Neural cell (in vitro differentiated cells): Measurements from ENCODE around the gene FHIT. TPM values are rescaled to one million over a fixed set of nuclear protein-coding genes. Genes with fewer than 3 reads are reported as not detected.

Experiments
- H2AFZ ChIP-seq: fragments of 200-600, 300-800 bp; sonication (generic), shearing (Covaris generic); 2 replicates; pipeline ENCODE4 v1.6.0; 2014; ENCODE audit warnings: low read depth, mild to moderate bottlenecking, antibody characterized with exemption, low read length, moderate library complexity
- H3F3A ChIP-seq: fragments of 200-600 bp; shearing (Covaris generic); 2 replicates; pipeline ENCODE4 v1.6.1; 2016; ENCODE audit warnings: mild to moderate bottlenecking, moderate library complexity, mixed read lengths, antibody characterized with exemption, low read length; ENCODE audit not compliant: insufficient read depth, poor library complexity, severe bottlenecking
- H3K27ac ChIP-seq: fragments of 200-600, 300-800 bp; sonication (generic), shearing (Covaris generic); 2 replicates; pipeline ENCODE4 v1.5.1; 2014; ENCODE audit warnings: mild to moderate bottlenecking, low read length, moderate library complexity
- H3K27me3 ChIP-seq: fragments of 300-800, 200-600 bp; sonication (generic), shearing (Covaris generic); 2 replicates; pipeline ENCODE4 v1.6.0; 2014; ENCODE audit warnings: mild to moderate bottlenecking, low read depth, low read length, moderate library complexity; ENCODE audit not compliant: insufficient read depth
- H3K36me3 ChIP-seq: fragments of 300-800, 200-600 bp; sonication (generic), shearing (Covaris generic); 2 replicates; pipeline ENCODE4 v1.5.1; 2014; ENCODE audit warnings: mild to moderate bottlenecking, antibody characterized with exemption, low read length, moderate library complexity; ENCODE audit not compliant: insufficient read depth
- H3K4me2 ChIP-seq: fragments of 300-800, 200-600 bp; sonication (generic), shearing (Covaris generic); 2 replicates; pipeline ENCODE4 v1.6.0; 2014; ENCODE audit warnings: mild to moderate bottlenecking, low read length
- H3K4me3 ChIP-seq: fragments of 300-800, 200-600 bp; sonication (generic), shearing (Covaris generic); 2 replicates; pipeline ENCODE4 v1.5.1; 2014; ENCODE audit warnings: mild to moderate bottlenecking, low read length, moderate library complexity
- H3K79me2 ChIP-seq: fragments of 200-600 bp; shearing (Covaris generic); replicated peaks from 2 replicates; pipeline ENCODE4 v1.6.0; 2014; ENCODE audit warnings: mild to moderate bottlenecking, low read length, moderate library complexity; ENCODE audit not compliant: insufficient read depth
- H3K9ac ChIP-seq: fragments of 300-800, 200-600 bp; sonication (generic), shearing (Covaris generic); 2 replicates; pipeline ENCODE4 v1.6.1; 2016; ENCODE audit warnings: mild to moderate bottlenecking, low read length, mixed read lengths
- H3K9me2 ChIP-seq: fragments of 200-600 bp; shearing (Covaris generic); 2 replicates; pipeline ENCODE4 v1.6.1; 2016; ENCODE audit warnings: mild to moderate bottlenecking, low read length, mixed read lengths; ENCODE audit not compliant: insufficient read depth
- H3K9me3 ChIP-seq: fragments of 200-600, 300-800 bp; sonication (generic), shearing (Covaris generic); 2 replicates; pipeline ENCODE4 v1.6.1; 2016; ENCODE audit warnings: mild to moderate bottlenecking, mixed run types, low read length, moderate library complexity, mixed read lengths
- H4K20me1 ChIP-seq: fragments of 200-600 bp; shearing (Covaris generic); 2 replicates; pipeline ENCODE4 v1.6.1; 2016; ENCODE audit warnings: mild to moderate bottlenecking, mixed run types; ENCODE audit not compliant: insufficient read depth
- CTCF ChIP-seq: fragments of 450-650 bp; IDR thresholded peaks from 2 replicates; pipeline ENCODE4 v1.5.1; 2014; ENCODE audit warnings: antibody characterized with exemption, mild to moderate bottlenecking, moderate library complexity; ENCODE audit not compliant: poor library complexity, severe bottlenecking
- EP300 ChIP-seq: fragments of 450-650 bp; conservative IDR thresholded peaks from 2 replicates; pipeline ENCODE4 v1.6.1; 2014; ENCODE audit warnings: antibody characterized with exemption, mild to moderate bottlenecking, moderate library complexity; ENCODE audit not compliant: poor library complexity, severe bottlenecking
- EZH2 ChIP-seq: fragments of 200-600, 300-800 bp; shearing (Covaris generic), sonication (generic); IDR thresholded peaks from 2 replicates; pipeline ENCODE4 v1.6.1; 2014; ENCODE audit warnings: antibody characterized with exemption, low read length, borderline replicate concordance, mild to moderate bottlenecking; ENCODE audit not compliant: insufficient read depth, poor library complexity, severe bottlenecking
- MXI1 ChIP-seq: fragments of 450-650 bp; conservative IDR thresholded peaks from 2 replicates; pipeline ENCODE4 v1.6.1; 2014; ENCODE audit warnings: antibody characterized with exemption, mild to moderate bottlenecking; ENCODE audit not compliant: poor library complexity, severe bottlenecking
- POLR2AphosphoS5 ChIP-seq: IDR thresholded peaks from 2 replicates; pipeline ENCODE4 v1.6.1; 2012
- RAD21 ChIP-seq: fragments of 450-650 bp; conservative IDR thresholded peaks from 2 replicates; pipeline ENCODE4 v1.6.1; 2014; ENCODE audit warnings: antibody characterized with exemption, mild to moderate bottlenecking, moderate library complexity
- SMC3 ChIP-seq: fragments of 450-650 bp; conservative IDR thresholded peaks from 2 replicates; pipeline ENCODE4 v1.6.1; 2014; ENCODE audit warnings: antibody characterized with exemption, mild to moderate bottlenecking, moderate library complexity; ENCODE audit not compliant: poor library complexity
- TAF1 ChIP-seq: IDR thresholded peaks from 2 replicates; pipeline ENCODE4 v1.6.1; 2012; ENCODE audit warnings: low read depth
- polyA plus RNA-seq: library from polyadenylated mRNA; depleted of rRNA; stranded (reverse); fragments of >200 nt; gene quantifications from 2 replicates; pipeline ENCODE4 v1.2.3, GENCODE V29; 2014
- TF ChIP-seq, protein P1 (sequence below): IDR thresholded peaks from 2 replicates; pipeline ENCODE4 v1.6.1; 2012; ENCODE audit warnings: borderline replicate concordance

FHIT gene
- polyA plus RNA-seq, 1 donor from 2014 or later: not detected

- Histone ChIP-seq H2AFZ (no peak overlapping the region), H3K27ac (no peak overlapping the region), H3K4me2 (no peak overlapping the region), H4K20me1 (no peaks in the 10 kb centered on the region), H3K9me3 (no peaks in the 10 kb centered on the region), H3K9me2 (no peaks in the 10 kb centered on the region), H3F3A (no peaks in the 10 kb centered on the region), H3K4me3 (no peak overlapping the region), H3K9ac (no peak overlapping the region), H3K27me3 (no peaks in the 10 kb centered on the region), H3K36me3 (no peaks in the 10 kb centered on the region), H3K79me2 (no peaks in the 10 kb centered on the region)
- TF ChIP-seq TAF1 (no peak), EP300 (no peak), SMC3 (no peak), EZH2 (no peak), RAD21 (no peak), MXI1 (no peak), POLR2AphosphoS5 (no peak), CTCF (no peak)
- TF ChIP-seq, protein P1, sequence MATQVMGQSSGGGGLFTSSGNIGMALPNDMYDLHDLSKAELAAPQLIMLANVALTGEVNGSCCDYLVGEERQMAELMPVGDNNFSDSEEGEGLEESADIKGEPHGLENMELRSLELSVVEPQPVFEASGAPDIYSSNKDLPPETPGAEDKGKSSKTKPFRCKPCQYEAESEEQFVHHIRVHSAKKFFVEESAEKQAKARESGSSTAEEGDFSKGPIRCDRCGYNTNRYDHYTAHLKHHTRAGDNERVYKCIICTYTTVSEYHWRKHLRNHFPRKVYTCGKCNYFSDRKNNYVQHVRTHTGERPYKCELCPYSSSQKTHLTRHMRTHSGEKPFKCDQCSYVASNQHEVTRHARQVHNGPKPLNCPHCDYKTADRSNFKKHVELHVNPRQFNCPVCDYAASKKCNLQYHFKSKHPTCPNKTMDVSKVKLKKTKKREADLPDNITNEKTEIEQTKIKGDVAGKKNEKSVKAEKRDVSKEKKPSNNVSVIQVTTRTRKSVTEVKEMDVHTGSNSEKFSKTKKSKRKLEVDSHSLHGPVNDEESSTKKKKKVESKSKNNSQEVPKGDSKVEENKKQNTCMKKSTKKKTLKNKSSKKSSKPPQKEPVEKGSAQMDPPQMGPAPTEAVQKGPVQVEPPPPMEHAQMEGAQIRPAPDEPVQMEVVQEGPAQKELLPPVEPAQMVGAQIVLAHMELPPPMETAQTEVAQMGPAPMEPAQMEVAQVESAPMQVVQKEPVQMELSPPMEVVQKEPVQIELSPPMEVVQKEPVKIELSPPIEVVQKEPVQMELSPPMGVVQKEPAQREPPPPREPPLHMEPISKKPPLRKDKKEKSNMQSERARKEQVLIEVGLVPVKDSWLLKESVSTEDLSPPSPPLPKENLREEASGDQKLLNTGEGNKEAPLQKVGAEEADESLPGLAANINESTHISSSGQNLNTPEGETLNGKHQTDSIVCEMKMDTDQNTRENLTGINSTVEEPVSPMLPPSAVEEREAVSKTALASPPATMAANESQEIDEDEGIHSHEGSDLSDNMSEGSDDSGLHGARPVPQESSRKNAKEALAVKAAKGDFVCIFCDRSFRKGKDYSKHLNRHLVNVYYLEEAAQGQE: no peak
Observed at GRCh38 chr3:59780209-59780608, 1471.0 kb downstream of the FHIT start.

GRCh38 chr3:59779260-59779659 is 1472.0 kb downstream of the FHIT start:
- Histone ChIP-seq H2AFZ (no peak overlapping the region), H3K4me3 (no peak overlapping the region), H3K27me3 (no peaks in the 10 kb centered on the region), H4K20me1 (no peaks in the 10 kb centered on the region), H3K79me2 (no peaks in the 10 kb centered on the region), H3K9ac (no peak overlapping the region), H3K9me2 (no peaks in the 10 kb centered on the region), H3K36me3 (no peaks in the 10 kb centered on the region), H3F3A (no peaks in the 10 kb centered on the region), H3K9me3 (no peaks in the 10 kb centered on the region), H3K4me2 (no peak overlapping the region), H3K27ac (no peak overlapping the region)
- TF ChIP-seq MXI1: no peak
- no peak for TF ChIP-seq EP300
- no peak for TF ChIP-seq SMC3
- TF ChIP-seq, protein P1: no peak
- no peak for TF ChIP-seq CTCF
- no peak for TF ChIP-seq TAF1
- TF ChIP-seq RAD21: no peak
- TF ChIP-seq POLR2AphosphoS5: no peak
- no peak for TF ChIP-seq EZH2
